GM23338 (cell line): ENCODE measurements around the gene UST. TPM values are rescaled to one million over a fixed set of nuclear protein-coding genes. Genes with fewer than 3 reads are reported as not detected.

Experiments
- ATAC-seq: fragments of 200-7000 bp; cut with Tn5 transposase; 3 replicates; pipeline ENCODE4 v1.9.1; 2020
- DNase-seq: peaks from one replicate; pipeline ENCODE4 v3.0.0-alpha.2; 2015; ENCODE audit warnings: low spot score
- H2AFZ ChIP-seq: fragments of 200-600 bp; sonication (generic); 2 replicates; pipeline ENCODE4 v1.8.0; 2016; ENCODE audit warnings: antibody characterized with exemption, mild to moderate bottlenecking, moderate library complexity
- H3F3A ChIP-seq: fragments of 200-600 bp; sonication (generic); replicated peaks from 2 replicates; pipeline ENCODE4 v1.8.0; 2017; ENCODE audit warnings: antibody characterized with exemption, mixed run types, low read depth
- H3K27ac ChIP-seq: fragments of 200-600 bp; sonication (generic); 2 replicates; pipeline ENCODE4 v1.6.1; 2016; ENCODE audit warnings: low read depth
- H3K27me3 ChIP-seq: fragments of 200-600 bp; sonication (generic); 2 replicates; pipeline ENCODE4 v1.8.0; 2016; ENCODE audit warnings: mild to moderate bottlenecking, mixed run types, moderate library complexity; ENCODE audit not compliant: insufficient read depth
- H3K36me3 ChIP-seq: fragments of 200-600 bp; sonication (generic); 2 replicates; pipeline ENCODE4 v1.8.0; 2016; ENCODE audit warnings: mild to moderate bottlenecking; ENCODE audit not compliant: insufficient read depth
- H3K4me1 ChIP-seq: fragments of 200-600 bp; sonication (generic); 2 replicates; pipeline ENCODE4 v1.8.0; 2016; ENCODE audit warnings: mild to moderate bottlenecking, moderate library complexity; ENCODE audit not compliant: insufficient read depth
- H3K4me2 ChIP-seq: fragments of 200-600 bp; sonication (generic); 2 replicates; pipeline ENCODE4 v1.7.1; 2017; ENCODE audit warnings: mixed run types
- H3K4me3 ChIP-seq: fragments of 200-600 bp; sonication (generic); 2 replicates; pipeline ENCODE4 v1.6.1; 2016; ENCODE audit warnings: mixed run types
- H3K79me2 ChIP-seq: fragments of 200-600 bp; sonication (generic); replicated peaks from 2 replicates; pipeline ENCODE4 v1.8.0; 2017; ENCODE audit warnings: mild to moderate bottlenecking; ENCODE audit not compliant: insufficient read depth
- H3K9me2 ChIP-seq: fragments of 200-600 bp; sonication (generic); 2 replicates; pipeline ENCODE4 v1.8.0; 2017; ENCODE audit not compliant: insufficient read depth
- H4K20me1 ChIP-seq: fragments of 200-600 bp; sonication (generic); replicated peaks from 2 replicates; pipeline ENCODE4 v1.8.0; 2017; ENCODE audit warnings: mild to moderate bottlenecking; ENCODE audit not compliant: insufficient read depth
- H3K27ac Mint-ChIP-seq: 2 replicates; pipeline ENCODE4 v1.8.0; 2020; ENCODE audit warnings: inconsistent platforms, mild to moderate bottlenecking, moderate library complexity, mixed read lengths
- H3K27me3 Mint-ChIP-seq: 3 replicates; pipeline ENCODE4 v1.8.0; 2022; ENCODE audit warnings: low read depth, mild to moderate bottlenecking, moderate library complexity, mixed read lengths, inconsistent platforms; ENCODE audit not compliant: insufficient read depth, poor library complexity
- H3K36me3 Mint-ChIP-seq: 3 replicates; pipeline ENCODE4 v1.8.0; 2021; ENCODE audit warnings: low read depth, mild to moderate bottlenecking, inconsistent platforms, moderate library complexity, mixed read lengths
- H3K4me1 Mint-ChIP-seq: 3 replicates; pipeline ENCODE4 v1.8.0; 2020; ENCODE audit warnings: mild to moderate bottlenecking, inconsistent platforms, mixed read lengths
- H3K4me3 Mint-ChIP-seq: 3 replicates; pipeline ENCODE4 v1.8.0; 2021; ENCODE audit warnings: moderate library complexity, mild to moderate bottlenecking, inconsistent platforms, mixed read lengths
- H3K9me3 Mint-ChIP-seq: 3 replicates; pipeline ENCODE4 v1.8.0; 2020; ENCODE audit warnings: moderate library complexity, mild to moderate bottlenecking, inconsistent platforms, mixed read lengths
- CREB1 ChIP-seq: fragments of 250-450 bp; sonication (Bioruptor Pico); IDR thresholded peaks from 2 replicates; pipeline ENCODE4 v1.5.0; 2020; ENCODE audit warnings: low read depth, mild to moderate bottlenecking, moderate library complexity
- EZH2 ChIP-seq: fragments of 200-600 bp; sonication (generic); IDR thresholded peaks from one replicate; pipeline ENCODE4 v1.8.0; 2017; ENCODE audit warnings: antibody characterized with exemption, mild to moderate bottlenecking, low read depth; ENCODE audit not compliant: unreplicated experiment
- JUNB ChIP-seq: IDR thresholded peaks from one replicate; pipeline ENCODE4 v1.6.1; 2016; ENCODE audit warnings: antibody characterized with exemption; ENCODE audit not compliant: unreplicated experiment
- ZNF114 ChIP-seq: fragments of 250-450 bp; sonication (Bioruptor Pico); IDR thresholded peaks from 2 replicates; pipeline ENCODE4 v1.5.0; 2020; ENCODE audit warnings: mild to moderate bottlenecking, moderate library complexity
- ZNF331 ChIP-seq: fragments of 250-450 bp; sonication (Bioruptor Pico); IDR thresholded peaks from 2 replicates; pipeline ENCODE4 v1.5.0; 2020; ENCODE audit warnings: low read depth, mild to moderate bottlenecking, moderate library complexity
- polyA plus RNA-seq: library from polyadenylated mRNA; unstranded; fragments of >200 nt; fragmentation: Nextera tagmentation; extraction: Ambion mirVana; gene quantifications from 2 replicates; pipeline ENCODE4 v1.2.1, GENCODE V29; 2016
- total RNA-seq: library from RNA; depleted of rRNA; stranded (reverse); fragments of >200 nt; shearing (Covaris generic); gene quantifications from 2 replicates; pipeline ENCODE4 v1.2.3, GENCODE V29; 2014
- TF ChIP-seq, protein P1 (sequence below), 2 experiments: fragments of 200-600 bp in 1 of 2; sonication (generic) in 1 of 2; conservative IDR thresholded peaks; 2 replicates each; pipeline versions ENCODE4 v1.5.1 to v1.6.1; 2016 to 2017; ENCODE audit warnings: antibody characterized with exemption in 2 of 2, low read depth in 2 of 2, mild to moderate bottlenecking in 2 of 2, moderate library complexity in 1 of 2
- TF ChIP-seq, protein P2 (sequence below): fragments of 250-450 bp; sonication (Bioruptor Pico); IDR thresholded peaks from 2 replicates; pipeline ENCODE4 v1.5.0; 2020; ENCODE audit warnings: mild to moderate bottlenecking, moderate library complexity

The UST gene
- total and polyA plus RNA-seq, 2 experiments from 2014 or later = 12.6 to 33.0 TPM

DNA sequence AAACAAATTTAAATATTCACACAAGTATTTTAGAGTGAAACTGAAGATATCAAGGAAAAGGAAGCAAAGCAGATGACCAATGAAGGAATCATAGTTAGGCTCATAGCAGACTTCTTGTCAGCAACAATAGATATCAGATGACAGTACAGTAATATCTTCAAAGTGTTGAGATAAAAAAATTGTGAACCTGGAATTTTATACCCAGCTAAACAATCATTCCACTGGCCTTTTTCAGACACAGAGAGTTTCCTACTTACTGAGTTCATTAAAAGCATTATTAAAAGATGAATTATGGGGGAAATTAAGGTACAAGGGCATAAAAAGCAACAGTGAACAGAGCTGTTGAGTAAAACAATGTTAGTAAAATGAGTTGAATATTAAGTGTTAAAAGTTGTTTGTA lies 254.6 kb downstream of the UST start (continued):
- TF ChIP-seq ZNF114 (CRISPR knock-in tag) (no peak), JUNB (no peak), CREB1 (no peak), EZH2 (no peak)

DNA sequence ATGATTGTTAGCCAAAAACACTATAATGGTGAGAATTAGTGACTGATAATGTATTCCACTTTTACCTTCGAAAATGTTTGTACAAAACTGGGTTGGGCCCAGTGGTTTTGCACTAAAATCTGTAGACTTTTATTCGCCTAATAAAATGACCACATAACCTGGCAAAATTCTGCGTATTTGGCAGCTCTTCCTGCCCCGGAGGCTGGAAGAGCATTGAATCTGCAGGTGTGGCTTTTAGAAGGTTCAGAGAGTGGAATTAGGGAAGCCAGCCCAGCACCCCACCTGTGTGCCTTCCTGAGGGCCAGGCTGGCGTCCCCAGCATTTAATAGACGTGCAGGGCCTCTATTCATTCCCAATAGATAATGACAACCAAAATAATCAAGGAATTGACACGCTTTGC lies 256.7 kb downstream of the UST start:
- no peak for ATAC-seq
- no peak for TF ChIP-seq CREB1
- TF ChIP-seq, protein P1, sequence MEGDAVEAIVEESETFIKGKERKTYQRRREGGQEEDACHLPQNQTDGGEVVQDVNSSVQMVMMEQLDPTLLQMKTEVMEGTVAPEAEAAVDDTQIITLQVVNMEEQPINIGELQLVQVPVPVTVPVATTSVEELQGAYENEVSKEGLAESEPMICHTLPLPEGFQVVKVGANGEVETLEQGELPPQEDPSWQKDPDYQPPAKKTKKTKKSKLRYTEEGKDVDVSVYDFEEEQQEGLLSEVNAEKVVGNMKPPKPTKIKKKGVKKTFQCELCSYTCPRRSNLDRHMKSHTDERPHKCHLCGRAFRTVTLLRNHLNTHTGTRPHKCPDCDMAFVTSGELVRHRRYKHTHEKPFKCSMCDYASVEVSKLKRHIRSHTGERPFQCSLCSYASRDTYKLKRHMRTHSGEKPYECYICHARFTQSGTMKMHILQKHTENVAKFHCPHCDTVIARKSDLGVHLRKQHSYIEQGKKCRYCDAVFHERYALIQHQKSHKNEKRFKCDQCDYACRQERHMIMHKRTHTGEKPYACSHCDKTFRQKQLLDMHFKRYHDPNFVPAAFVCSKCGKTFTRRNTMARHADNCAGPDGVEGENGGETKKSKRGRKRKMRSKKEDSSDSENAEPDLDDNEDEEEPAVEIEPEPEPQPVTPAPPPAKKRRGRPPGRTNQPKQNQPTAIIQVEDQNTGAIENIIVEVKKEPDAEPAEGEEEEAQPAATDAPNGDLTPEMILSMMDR (conservative IDR thresholded peaks at IDR 0.05; ENCODE audit: low read depth in 2 of 2) = no peak
- TF ChIP-seq ZNF331 (CRISPR knock-in tag) = no peak
- TF ChIP-seq, protein P2, sequence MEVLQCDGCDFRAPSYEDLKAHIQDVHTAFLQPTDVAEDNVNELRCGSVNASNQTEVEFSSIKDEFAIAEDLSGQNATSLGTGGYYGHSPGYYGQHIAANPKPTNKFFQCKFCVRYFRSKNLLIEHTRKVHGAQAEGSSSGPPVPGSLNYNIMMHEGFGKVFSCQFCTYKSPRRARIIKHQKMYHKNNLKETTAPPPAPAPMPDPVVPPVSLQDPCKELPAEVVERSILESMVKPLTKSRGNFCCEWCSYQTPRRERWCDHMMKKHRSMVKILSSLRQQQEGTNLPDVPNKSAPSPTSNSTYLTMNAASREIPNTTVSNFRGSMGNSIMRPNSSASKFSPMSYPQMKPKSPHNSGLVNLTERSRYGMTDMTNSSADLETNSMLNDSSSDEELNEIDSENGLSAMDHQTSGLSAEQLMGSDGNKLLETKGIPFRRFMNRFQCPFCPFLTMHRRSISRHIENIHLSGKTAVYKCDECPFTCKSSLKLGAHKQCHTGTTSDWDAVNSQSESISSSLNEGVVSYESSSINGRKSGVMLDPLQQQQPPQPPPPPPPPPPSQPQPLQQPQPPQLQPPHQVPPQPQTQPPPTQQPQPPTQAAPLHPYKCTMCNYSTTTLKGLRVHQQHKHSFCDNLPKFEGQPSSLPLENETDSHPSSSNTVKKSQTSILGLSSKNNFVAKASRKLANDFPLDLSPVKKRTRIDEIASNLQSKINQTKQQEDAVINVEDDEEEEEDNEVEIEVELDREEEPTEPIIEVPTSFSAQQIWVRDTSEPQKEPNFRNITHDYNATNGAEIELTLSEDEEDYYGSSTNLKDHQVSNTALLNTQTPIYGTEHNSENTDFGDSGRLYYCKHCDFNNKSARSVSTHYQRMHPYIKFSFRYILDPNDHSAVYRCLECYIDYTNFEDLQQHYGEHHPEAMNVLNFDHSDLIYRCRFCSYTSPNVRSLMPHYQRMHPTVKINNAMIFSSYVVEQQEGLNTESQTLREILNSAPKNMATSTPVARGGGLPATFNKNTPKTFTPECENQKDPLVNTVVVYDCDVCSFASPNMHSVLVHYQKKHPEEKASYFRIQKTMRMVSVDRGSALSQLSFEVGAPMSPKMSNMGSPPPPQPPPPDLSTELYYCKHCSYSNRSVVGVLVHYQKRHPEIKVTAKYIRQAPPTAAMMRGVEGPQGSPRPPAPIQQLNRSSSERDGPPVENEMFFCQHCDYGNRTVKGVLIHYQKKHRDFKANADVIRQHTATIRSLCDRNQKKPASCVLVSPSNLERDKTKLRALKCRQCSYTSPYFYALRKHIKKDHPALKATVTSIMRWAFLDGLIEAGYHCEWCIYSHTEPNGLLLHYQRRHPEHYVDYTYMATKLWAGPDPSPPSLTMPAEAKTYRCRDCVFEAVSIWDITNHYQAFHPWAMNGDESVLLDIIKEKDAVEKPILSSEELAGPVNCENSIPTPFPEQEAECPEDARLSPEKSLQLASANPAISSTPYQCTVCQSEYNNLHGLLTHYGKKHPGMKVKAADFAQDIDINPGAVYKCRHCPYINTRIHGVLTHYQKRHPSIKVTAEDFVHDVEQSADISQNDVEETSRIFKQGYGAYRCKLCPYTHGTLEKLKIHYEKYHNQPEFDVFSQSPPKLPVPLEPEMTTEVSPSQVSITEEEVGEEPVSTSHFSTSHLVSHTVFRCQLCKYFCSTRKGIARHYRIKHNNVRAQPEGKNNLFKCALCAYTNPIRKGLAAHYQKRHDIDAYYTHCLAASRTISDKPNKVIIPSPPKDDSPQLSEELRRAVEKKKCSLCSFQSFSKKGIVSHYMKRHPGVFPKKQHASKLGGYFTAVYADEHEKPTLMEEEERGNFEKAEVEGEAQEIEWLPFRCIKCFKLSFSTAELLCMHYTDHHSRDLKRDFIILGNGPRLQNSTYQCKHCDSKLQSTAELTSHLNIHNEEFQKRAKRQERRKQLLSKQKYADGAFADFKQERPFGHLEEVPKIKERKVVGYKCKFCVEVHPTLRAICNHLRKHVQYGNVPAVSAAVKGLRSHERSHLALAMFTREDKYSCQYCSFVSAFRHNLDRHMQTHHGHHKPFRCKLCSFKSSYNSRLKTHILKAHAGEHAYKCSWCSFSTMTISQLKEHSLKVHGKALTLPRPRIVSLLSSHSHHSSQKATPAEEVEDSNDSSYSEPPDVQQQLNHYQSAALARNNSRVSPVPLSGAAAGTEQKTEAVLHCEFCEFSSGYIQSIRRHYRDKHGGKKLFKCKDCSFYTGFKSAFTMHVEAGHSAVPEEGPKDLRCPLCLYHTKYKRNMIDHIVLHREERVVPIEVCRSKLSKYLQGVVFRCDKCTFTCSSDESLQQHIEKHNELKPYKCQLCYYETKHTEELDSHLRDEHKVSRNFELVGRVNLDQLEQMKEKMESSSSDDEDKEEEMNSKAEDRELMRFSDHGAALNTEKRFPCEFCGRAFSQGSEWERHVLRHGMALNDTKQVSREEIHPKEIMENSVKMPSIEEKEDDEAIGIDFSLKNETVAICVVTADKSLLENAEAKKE (CRISPR knock-in tag) = no peak
- no peaks in the 10 kb centered on the region for H3K79me2 ChIP-seq

More for the DNA sequence above, 256.7 kb downstream of the UST start:
- H3K36me3 ChIP-seq = peaks cover 18% of the 10 kb centered on the region
- H3K27ac ChIP-seq = 0 out of 2 replicates have a peak overlapping the region, but pooled peaks have one; percentile 7
- H3K9me2 ChIP-seq = peaks cover 10% of the 10 kb centered on the region; the same call in 1 of the 2 replicates
- Mint-ChIP-seq H3K4me1 (peaks cover 7% of the 10 kb centered on the region), H3K27ac (no peak overlapping the region), H3K36me3 (peaks cover 71% of the 10 kb centered on the region), H3K27me3 (no peaks in the 10 kb centered on the region), H3K9me3 (peaks cover 29% of the 10 kb centered on the region), H3K4me3 (no peak overlapping the region)
- no peak overlapping the region for H3K4me3 ChIP-seq
- H2AFZ ChIP-seq = no peak overlapping the region
- H4K20me1 ChIP-seq = no peaks in the 10 kb centered on the region
- no peaks in the 10 kb centered on the region for H3K27me3 ChIP-seq
- no peak overlapping the region for H3K4me2 ChIP-seq
- no peaks in the 10 kb centered on the region for H3F3A ChIP-seq
- no peak for DNase-seq
- no peaks in the 10 kb centered on the region for H3K4me1 ChIP-seq
